Astrocyte (in vitro differentiated cells and primary cell): ENCODE measurements around the gene PTPRK. TPM values are rescaled to one million over a fixed set of nuclear protein-coding genes. Genes with fewer than 3 reads are reported as not detected.

ENCODE experiments used
- DNase-seq: peaks from one replicate; pipeline ENCODE4 v3.0.0-alpha.2; 2010; ENCODE audit warnings: low read depth
- FAIRE-seq: peaks from 2 replicates; lab custom pipeline; 2011; peaks lifted over from hg19 to GRCh38; lab: Jason Lieb, UNC
- H2AFZ ChIP-seq: 2 replicates; pipeline ENCODE4 v1.6.0; 2012; ENCODE audit warnings: low read depth, low read length, inconsistent platforms
- H3K27ac ChIP-seq: 2 replicates; pipeline ENCODE4 v1.5.1; 2011; ENCODE audit warnings: low read depth, low read length, inconsistent platforms
- H3K27me3 ChIP-seq: 2 replicates; pipeline ENCODE4 v1.6.0; 2011; ENCODE audit warnings: low read length, inconsistent platforms; ENCODE audit not compliant: insufficient read depth
- H3K36me3 ChIP-seq: 2 replicates; pipeline ENCODE4 v1.5.1; 2011; ENCODE audit warnings: low read length, inconsistent platforms; ENCODE audit not compliant: insufficient read depth
- H3K4me1 ChIP-seq: 2 replicates; pipeline ENCODE4 v1.5.1; 2011; ENCODE audit warnings: low read length, inconsistent platforms; ENCODE audit not compliant: insufficient read depth
- H3K4me2 ChIP-seq: 2 replicates; pipeline ENCODE4 v1.6.0; 2012; ENCODE audit warnings: low read length, inconsistent platforms
- H3K4me3 ChIP-seq: 2 replicates; pipeline ENCODE4 v1.5.1; 2011; ENCODE audit warnings: low read depth, mild to moderate bottlenecking, low read length, inconsistent platforms; ENCODE audit not compliant: insufficient read depth
- H3K79me2 ChIP-seq: 2 replicates; pipeline ENCODE4 v1.6.0; 2012; ENCODE audit warnings: mild to moderate bottlenecking, low read length, inconsistent platforms; ENCODE audit not compliant: insufficient read depth
- H3K9ac ChIP-seq: 2 replicates; pipeline ENCODE4 v1.6.0; 2012; ENCODE audit warnings: mild to moderate bottlenecking, low read length, inconsistent platforms
- H3K9me3 ChIP-seq: 2 replicates; pipeline ENCODE4 v1.5.1; 2012; ENCODE audit warnings: low read depth, mild to moderate bottlenecking, low read length, inconsistent platforms; ENCODE audit not compliant: insufficient read depth
- H4K20me1 ChIP-seq: 2 replicates; pipeline ENCODE4 v1.6.0; 2012; ENCODE audit warnings: low read length, inconsistent platforms; ENCODE audit not compliant: insufficient read depth
- H3K27ac Mint-ChIP-seq: one replicate; pipeline ENCODE4 v1.8.0; 2021; ENCODE audit warnings: mild to moderate bottlenecking, mixed read lengths; ENCODE audit not compliant: unreplicated experiment
- H3K27me3 Mint-ChIP-seq: one replicate; pipeline ENCODE4 v1.8.0; 2021; ENCODE audit warnings: low read depth, mixed read lengths; ENCODE audit not compliant: unreplicated experiment
- H3K36me3 Mint-ChIP-seq: one replicate; pipeline ENCODE4 v1.8.0; 2021; ENCODE audit warnings: low read depth, mixed read lengths; ENCODE audit not compliant: unreplicated experiment
- H3K4me1 Mint-ChIP-seq: one replicate; pipeline ENCODE4 v1.8.0; 2021; ENCODE audit warnings: low read depth, mixed read lengths; ENCODE audit not compliant: unreplicated experiment
- H3K4me3 Mint-ChIP-seq: one replicate; pipeline ENCODE4 v1.8.0; 2021; ENCODE audit warnings: mild to moderate bottlenecking, moderate library complexity, mixed read lengths; ENCODE audit not compliant: unreplicated experiment
- H3K9me3 Mint-ChIP-seq: one replicate; pipeline ENCODE4 v1.8.0; 2021; ENCODE audit warnings: mild to moderate bottlenecking, mixed read lengths; ENCODE audit not compliant: unreplicated experiment
- EZH2 ChIP-seq: IDR thresholded peaks from 2 replicates; pipeline ENCODE4 v1.6.1; 2012; ENCODE audit warnings: mild to moderate bottlenecking, low read length, inconsistent platforms; ENCODE audit not compliant: insufficient read depth
- total RNA-seq: library from RNA; stranded (reverse); gene quantifications from 2 replicates; pipeline ENCODE4 v1.2.1, GENCODE V29; 2021
- TF ChIP-seq, protein P1 (sequence below): IDR thresholded peaks from 2 replicates; pipeline ENCODE4 v1.5.1; 2011; ENCODE audit warnings: low read depth, mild to moderate bottlenecking, inconsistent platforms, low read length, moderate library complexity; ENCODE audit not compliant: insufficient read depth

The PTPRK gene
- total RNA-seq, 1 donor from 2014 or later: 159 TPM

DNA sequence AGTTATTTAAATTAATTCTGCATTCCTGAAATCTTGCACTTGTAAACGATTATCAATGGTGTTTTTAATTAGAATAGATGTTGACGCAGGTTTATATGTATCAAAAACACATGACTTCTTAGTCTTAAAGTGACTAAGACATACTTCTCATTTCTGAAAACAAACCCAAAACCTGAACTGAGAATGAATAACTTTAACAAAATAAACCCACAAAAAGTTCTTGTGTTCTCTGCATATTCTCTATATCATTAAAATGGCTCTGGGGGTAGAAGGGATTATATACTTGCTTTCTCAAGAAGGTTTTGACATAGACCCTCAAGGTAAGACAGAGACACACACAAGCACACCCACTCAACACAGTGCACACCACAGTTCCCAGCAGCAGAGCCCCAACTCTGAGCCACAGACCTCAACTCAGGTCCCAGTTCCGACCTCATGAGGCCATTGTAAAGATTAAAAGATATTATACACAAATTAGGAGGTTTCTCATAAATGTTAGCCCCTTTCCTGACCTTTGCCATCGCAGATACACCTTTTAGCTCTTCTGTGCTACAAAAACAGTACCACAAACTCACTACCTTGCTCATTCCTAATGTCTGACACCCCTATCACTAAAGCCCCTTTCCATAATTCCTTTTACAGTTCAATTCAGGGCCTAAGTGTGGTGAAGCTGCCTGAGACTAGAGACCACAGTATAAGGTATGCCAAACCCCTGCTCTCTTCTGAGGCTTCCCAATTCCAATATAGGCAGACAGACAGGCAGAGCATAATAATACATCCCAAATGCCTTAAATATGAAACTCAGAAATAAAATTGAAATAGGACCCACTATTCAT, 267.8 kb downstream of the PTPRK start:
- no peaks in the 10 kb centered on the region for H3K9me3 ChIP-seq
- Mint-ChIP-seq H3K4me3 (no peak overlapping the region), H3K36me3 (peaks cover 3% of the 10 kb centered on the region), H3K27ac (peak overlapping the region; percentile 24), H3K9me3 (no peaks in the 10 kb centered on the region), H3K4me1 (peaks cover 12% of the 10 kb centered on the region), H3K27me3 (no peaks in the 10 kb centered on the region)
- H4K20me1 ChIP-seq: no peaks in the 10 kb centered on the region
- peak overlapping the region; percentile 7 for H3K9ac ChIP-seq
- H3K4me3 ChIP-seq: no peak overlapping the region
- H3K4me2 ChIP-seq: peak overlapping the region; percentile 33
- peak overlapping the region; percentile 63 for H3K27ac ChIP-seq
- peaks cover 13% of the 10 kb centered on the region for H3K4me1 ChIP-seq
- no peak for TF ChIP-seq EZH2
- TF ChIP-seq, protein P1, sequence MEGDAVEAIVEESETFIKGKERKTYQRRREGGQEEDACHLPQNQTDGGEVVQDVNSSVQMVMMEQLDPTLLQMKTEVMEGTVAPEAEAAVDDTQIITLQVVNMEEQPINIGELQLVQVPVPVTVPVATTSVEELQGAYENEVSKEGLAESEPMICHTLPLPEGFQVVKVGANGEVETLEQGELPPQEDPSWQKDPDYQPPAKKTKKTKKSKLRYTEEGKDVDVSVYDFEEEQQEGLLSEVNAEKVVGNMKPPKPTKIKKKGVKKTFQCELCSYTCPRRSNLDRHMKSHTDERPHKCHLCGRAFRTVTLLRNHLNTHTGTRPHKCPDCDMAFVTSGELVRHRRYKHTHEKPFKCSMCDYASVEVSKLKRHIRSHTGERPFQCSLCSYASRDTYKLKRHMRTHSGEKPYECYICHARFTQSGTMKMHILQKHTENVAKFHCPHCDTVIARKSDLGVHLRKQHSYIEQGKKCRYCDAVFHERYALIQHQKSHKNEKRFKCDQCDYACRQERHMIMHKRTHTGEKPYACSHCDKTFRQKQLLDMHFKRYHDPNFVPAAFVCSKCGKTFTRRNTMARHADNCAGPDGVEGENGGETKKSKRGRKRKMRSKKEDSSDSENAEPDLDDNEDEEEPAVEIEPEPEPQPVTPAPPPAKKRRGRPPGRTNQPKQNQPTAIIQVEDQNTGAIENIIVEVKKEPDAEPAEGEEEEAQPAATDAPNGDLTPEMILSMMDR: no peak
- H3K27me3 ChIP-seq: no peaks in the 10 kb centered on the region
- no peak overlapping the region for H2AFZ ChIP-seq
- H3K79me2 ChIP-seq: peaks cover 15% of the 10 kb centered on the region
- DNase-seq (peak; percentile 41), FAIRE-seq (peak; percentile 60)
- H3K36me3 ChIP-seq: no peaks in the 10 kb centered on the region

DNA sequence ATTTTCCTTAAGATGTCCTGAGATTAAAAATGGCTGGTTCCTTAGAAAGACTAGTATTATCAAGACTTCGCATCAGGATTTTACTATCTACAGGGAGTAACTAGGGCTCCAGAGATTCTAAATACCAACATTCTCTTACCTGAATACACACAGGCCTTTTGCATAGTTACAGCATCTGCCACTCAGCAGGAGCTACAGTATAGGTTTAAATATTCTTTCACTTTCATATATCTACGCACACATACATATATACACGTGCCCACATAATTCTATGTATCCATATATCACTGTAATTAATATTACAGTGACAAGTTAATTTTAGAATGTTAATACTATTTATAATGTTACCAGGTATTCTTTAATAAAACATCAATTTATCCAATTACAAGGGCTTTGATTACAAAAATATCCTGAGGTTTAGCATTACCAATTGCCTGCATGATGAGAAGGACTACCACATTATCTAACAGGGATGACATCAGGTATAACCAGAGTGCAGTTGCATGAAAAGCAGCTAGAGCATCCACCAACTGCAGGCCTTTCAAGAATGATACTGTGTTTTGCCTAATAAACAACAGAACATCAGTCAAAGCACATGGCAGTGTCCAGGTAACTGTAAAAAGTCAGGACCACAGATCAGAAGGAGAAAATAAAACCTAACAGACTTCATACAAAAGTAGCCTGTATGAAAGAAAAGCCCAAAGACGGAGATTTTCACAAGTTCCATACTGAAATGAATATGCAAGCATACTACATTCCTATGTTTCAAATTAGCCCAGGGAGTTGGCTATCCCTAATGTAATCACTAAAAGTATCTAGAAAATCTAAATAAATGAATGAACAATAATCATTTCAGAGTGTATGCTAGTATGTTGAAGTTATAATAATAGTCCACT, 268.7 kb downstream of the PTPRK start:
- H3K4me1 ChIP-seq: peaks cover 13% of the 10 kb centered on the region
- peak overlapping the region; percentile 33 for H3K4me2 ChIP-seq
- no peak overlapping the region for H2AFZ ChIP-seq
- Mint-ChIP-seq H3K4me3 (no peak overlapping the region), H3K36me3 (peaks cover 3% of the 10 kb centered on the region), H3K27me3 (no peaks in the 10 kb centered on the region), H3K9me3 (no peaks in the 10 kb centered on the region), H3K4me1 (peaks cover 12% of the 10 kb centered on the region), H3K27ac (no peak overlapping the region)
- H3K9ac ChIP-seq: no peak overlapping the region
- DNase-seq: no peak
- FAIRE-seq: no peak
- no peaks in the 10 kb centered on the region for H4K20me1 ChIP-seq
- H3K27me3 ChIP-seq: no peaks in the 10 kb centered on the region
- H3K4me3 ChIP-seq: no peak overlapping the region
- H3K9me3 ChIP-seq: no peaks in the 10 kb centered on the region
- TF ChIP-seq EZH2: no peak
- TF ChIP-seq, protein P1: no peak
- peaks cover 15% of the 10 kb centered on the region for H3K79me2 ChIP-seq
- H3K36me3 ChIP-seq: no peaks in the 10 kb centered on the region
- peak overlapping the region; percentile 46 for H3K27ac ChIP-seq
